ENCODE results near the gene ZNF526.
A peak's percentile ranks its signal among the peaks of the same experiment; 100 is the strongest.

Gene ZNF526

DNA sequence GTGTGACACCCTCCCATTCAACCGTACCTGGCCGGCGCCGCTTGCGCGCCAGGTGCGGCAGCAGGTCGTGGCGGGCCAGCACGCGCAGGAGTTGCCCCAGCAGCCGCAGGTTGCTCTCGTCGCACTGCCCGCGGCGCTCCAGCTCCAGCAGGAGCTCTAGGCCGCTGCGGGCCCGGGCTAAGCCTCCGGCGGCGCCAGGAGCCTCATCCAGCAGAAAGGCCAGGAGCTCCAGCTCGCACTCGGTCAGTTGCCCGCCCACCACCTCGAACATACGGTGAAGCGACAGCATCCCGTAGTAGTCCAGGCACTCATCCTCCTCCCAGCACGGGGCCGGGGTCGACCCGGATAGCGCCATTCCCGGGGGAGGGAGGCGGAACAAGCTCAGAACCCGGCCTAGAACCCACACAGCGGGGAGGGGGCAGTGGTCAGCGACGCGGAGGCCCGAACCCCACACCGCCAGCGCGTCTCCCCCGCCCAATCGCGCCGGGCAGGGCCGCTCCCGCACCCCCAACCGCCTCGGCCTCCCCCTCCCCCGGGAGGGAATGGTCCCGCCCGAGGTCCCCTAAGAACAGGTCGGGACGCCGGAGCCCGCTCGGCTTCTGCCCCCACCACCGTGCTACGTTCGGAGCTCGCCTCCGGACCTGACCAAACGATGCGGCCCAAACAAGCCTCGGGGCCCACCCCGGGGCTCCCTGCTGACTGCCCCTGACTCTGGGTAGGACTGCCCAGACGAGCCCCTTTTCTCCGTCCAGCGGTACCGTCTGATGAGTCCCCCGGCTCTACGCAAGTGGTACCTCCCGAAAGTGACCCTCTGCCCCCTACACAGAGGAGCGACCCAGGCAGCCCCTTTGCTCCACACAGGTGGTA is 3.2 kb upstream of the ZNF526 start:
- DNase-seq (ENCODE audit: insufficient read length, low spot score) (peak; percentile 54), FAIRE-seq (peak; percentile 56)
- TF ChIP-seq POLR2A (IDR thresholded peaks at IDR 0.05; ENCODE audit: low read depth, low read length) (no peak), POU2F2 (IDR thresholded peaks at IDR 0.05; ENCODE audit: low read depth, low read length) (no peak), PAX5 (IDR thresholded peaks at IDR 0.05; ENCODE audit: insufficient read depth, low read length, severe bottlenecking) (no peak), SPI1 (IDR thresholded peaks at IDR 0.05; ENCODE audit: low read depth, low read length) (no peak), TAF1 (IDR thresholded peaks at IDR 0.05; ENCODE audit: low read depth, low read length) (no peak), POLR2AphosphoS5 (IDR thresholded peaks at IDR 0.05; ENCODE audit: low read depth, low read length) (no peak)

DNA sequence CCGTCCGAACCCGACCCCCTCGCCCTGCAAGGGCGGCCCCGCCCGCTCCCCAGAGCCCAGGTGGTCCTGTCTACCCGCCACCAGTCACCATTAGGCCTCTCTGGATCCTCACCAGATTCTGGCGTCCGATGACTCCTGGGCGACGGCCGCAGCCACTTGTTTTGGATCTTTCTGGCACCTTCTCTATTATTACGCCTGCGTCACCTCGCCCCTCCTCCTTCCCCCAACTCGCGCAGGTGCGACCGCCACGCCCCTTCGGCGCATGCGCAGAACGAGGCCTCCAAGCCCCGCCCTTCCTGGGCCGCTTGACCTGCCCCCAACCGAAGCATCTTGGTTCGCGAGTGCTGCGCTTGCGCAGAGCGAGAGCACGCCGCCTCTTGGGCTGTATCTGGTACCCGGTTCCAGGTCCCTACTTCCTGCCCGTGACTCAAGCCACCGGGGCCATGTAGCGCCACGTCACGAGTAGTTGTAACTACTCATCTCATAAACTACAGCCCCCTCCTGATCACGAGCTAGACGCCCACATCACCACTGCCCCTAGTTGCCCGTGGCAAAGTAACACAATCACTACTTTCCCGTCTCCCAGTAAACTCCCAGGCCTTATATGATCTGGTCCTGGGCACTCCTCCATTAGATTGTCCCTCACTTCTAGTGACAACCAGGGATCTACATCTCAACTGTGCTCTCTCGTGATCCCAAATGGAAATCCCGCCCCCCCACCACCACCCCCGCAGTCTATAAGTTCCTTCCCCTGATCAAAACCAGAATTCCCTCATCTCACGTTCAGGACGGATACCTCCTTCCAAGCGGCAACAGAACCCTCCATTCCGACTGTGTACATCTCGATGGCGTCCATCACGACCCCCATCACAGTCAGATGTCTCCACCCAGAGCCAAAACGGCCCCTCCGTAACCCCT is 2.3 kb upstream of the ZNF526 start, which contains the start of gene DEDD2:
Gene DEDD2, minus strand, starts transcription at position 158 of the 918 bp plus-strand sequence. CDS start 670 bp downstream, outside the sequence.
- DNase-seq (ENCODE audit: insufficient read length, low spot score): peak; percentile 97
- TF ChIP-seq TAF1 (IDR thresholded peaks at IDR 0.05; ENCODE audit: low read depth, low read length) (no peak; the same call in 1 of the 2 replicates), SPI1 (IDR thresholded peaks at IDR 0.05; ENCODE audit: low read depth, low read length) (peak; percentile 45; the same call in 1 of the 2 replicates), POLR2AphosphoS5 (IDR thresholded peaks at IDR 0.05; ENCODE audit: low read depth, low read length) (peak; percentile 37; the same call in 1 of the 2 replicates), POU2F2 (IDR thresholded peaks at IDR 0.05; ENCODE audit: low read depth, low read length) (no peak), PAX5 (IDR thresholded peaks at IDR 0.05; ENCODE audit: insufficient read depth, low read length, severe bottlenecking) (no peak), POLR2A (IDR thresholded peaks at IDR 0.05; ENCODE audit: low read depth, low read length) (no peak)

DNA sequence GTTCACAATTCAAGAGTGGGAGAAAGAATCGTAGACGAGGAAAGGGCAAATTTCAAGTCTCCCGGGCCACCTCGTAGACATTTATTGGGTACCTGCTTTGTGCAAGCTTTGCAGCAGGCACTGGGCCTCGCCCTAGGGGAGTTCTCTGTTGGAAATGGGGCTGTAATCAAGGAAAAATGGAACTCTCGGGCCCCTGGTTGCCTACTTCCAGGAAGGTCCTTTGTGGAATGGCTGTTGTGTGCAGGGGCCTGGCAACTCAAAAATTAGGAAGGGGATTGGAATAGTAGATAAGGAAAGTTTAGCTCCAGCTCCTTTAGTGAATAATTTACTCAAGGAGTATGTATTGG is 612 bp downstream of the ZNF526 start:
- no peak for FAIRE-seq
- TF ChIP-seq SPI1 (IDR thresholded peaks at IDR 0.05; ENCODE audit: low read depth, low read length) (no peak), PAX5 (IDR thresholded peaks at IDR 0.05; ENCODE audit: insufficient read depth, low read length, severe bottlenecking) (no peak), POU2F2 (IDR thresholded peaks at IDR 0.05; ENCODE audit: low read depth, low read length) (no peak), POLR2AphosphoS5 (IDR thresholded peaks at IDR 0.05; ENCODE audit: low read depth, low read length) (no peak), POLR2A (IDR thresholded peaks at IDR 0.05; ENCODE audit: low read depth, low read length) (no peak), TAF1 (IDR thresholded peaks at IDR 0.05; ENCODE audit: low read depth, low read length) (no peak)
- no peak for DNase-seq (ENCODE audit: insufficient read length, low spot score)

More for the DNA sequence above, 2.3 kb upstream of the ZNF526 start, which contains the start of gene DEDD2:
- peak; percentile 98 for FAIRE-seq

DNA sequence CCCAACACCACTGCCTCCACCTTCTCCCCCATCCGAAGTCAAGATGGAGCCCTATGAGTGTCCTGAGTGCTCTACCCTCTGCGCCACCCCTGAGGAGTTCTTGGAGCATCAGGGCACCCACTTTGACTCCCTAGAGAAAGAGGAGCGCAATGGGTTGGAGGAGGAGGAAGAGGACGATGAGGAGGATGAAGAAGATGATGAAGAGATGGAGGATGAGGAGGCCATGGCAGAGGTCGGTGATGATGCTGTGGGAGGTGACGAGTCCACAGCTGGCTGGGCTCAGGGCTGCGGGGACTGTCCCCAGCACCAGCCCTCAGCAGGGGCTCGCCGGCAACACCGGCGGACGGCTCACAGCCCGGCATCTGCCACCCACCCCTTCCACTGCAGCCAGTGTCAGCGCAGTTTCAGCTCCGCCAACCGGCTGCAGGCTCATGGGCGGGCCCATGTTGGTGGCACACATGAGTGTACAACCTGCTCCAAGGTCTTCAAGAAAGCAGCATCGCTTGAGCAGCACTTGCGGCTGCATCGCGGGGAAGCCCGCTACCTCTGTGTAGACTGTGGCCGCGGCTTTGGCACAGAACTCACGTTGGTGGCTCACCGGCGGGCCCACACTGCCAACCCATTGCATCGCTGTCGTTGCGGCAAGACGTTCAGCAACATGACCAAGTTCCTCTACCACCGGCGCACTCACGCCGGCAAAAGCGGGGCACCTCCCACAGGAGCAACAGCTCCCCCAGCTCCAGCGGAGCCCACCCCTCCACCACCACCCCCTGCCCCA is 5.0 kb downstream of the ZNF526 start:
- FAIRE-seq (no peak), DNase-seq (ENCODE audit: insufficient read length, low spot score) (no peak)
- TF ChIP-seq SPI1 (IDR thresholded peaks at IDR 0.05; ENCODE audit: low read depth, low read length): no peak
- no peak for TF ChIP-seq POLR2A (IDR thresholded peaks at IDR 0.05; ENCODE audit: low read depth, low read length)
- TF ChIP-seq PAX5 (IDR thresholded peaks at IDR 0.05; ENCODE audit: insufficient read depth, low read length, severe bottlenecking): no peak
- TF ChIP-seq POLR2AphosphoS5 (IDR thresholded peaks at IDR 0.05; ENCODE audit: low read depth, low read length): no peak
- no peak for TF ChIP-seq POU2F2 (IDR thresholded peaks at IDR 0.05; ENCODE audit: low read depth, low read length)
- TF ChIP-seq TAF1 (IDR thresholded peaks at IDR 0.05; ENCODE audit: low read depth, low read length): no peak

DNA sequence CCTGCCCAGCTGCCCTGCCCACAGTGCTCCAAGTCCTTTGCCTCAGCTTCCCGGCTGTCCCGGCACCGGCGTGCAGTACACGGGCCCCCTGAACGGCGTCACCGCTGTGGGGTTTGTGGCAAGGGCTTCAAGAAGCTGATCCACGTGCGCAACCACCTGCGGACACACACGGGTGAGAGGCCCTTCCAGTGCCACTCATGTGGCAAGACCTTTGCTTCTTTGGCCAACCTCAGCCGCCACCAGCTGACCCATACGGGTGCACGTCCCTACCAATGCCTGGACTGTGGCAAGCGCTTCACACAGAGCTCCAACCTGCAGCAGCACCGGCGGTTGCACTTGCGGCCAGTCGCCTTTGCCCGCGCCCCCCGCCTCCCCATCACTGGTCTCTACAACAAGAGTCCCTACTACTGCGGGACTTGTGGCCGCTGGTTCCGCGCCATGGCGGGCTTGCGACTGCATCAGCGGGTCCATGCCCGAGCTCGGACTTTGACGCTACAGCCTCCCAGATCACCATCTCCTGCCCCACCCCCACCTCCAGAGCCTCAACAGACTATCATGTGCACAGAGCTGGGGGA is 5.7 kb downstream of the ZNF526 start:
- no peak for DNase-seq (ENCODE audit: insufficient read length, low spot score)
- FAIRE-seq: no peak
- TF ChIP-seq POLR2A (IDR thresholded peaks at IDR 0.05; ENCODE audit: low read depth, low read length) (no peak), POU2F2 (IDR thresholded peaks at IDR 0.05; ENCODE audit: low read depth, low read length) (no peak), POLR2AphosphoS5 (IDR thresholded peaks at IDR 0.05; ENCODE audit: low read depth, low read length) (no peak), PAX5 (IDR thresholded peaks at IDR 0.05; ENCODE audit: insufficient read depth, low read length, severe bottlenecking) (no peak), TAF1 (IDR thresholded peaks at IDR 0.05; ENCODE audit: low read depth, low read length) (no peak), SPI1 (IDR thresholded peaks at IDR 0.05; ENCODE audit: low read depth, low read length) (no peak)

DNA sequence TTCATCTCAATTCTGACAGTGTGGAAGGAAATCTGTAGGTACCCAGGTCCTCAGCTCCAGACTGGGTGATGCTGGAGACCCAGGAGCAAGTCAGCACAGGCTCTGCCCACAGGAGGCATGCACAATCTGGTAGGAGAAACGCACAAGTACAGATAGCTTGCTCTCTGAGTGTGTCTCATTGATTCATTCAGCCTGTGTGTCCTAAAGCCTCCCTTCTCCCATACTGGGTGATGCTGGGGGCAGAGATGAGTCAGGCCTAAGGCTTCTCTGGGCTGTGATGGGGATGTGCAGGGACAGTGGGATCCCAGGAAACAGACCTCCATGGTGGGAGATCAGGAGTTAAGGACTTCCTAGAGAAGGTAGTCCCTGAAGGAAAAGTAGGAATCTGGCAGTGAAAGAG is 6.8 kb downstream of the ZNF526 start:
- TF ChIP-seq POLR2AphosphoS5 (IDR thresholded peaks at IDR 0.05; ENCODE audit: low read depth, low read length) (no peak), SPI1 (IDR thresholded peaks at IDR 0.05; ENCODE audit: low read depth, low read length) (no peak), POLR2A (IDR thresholded peaks at IDR 0.05; ENCODE audit: low read depth, low read length) (no peak), TAF1 (IDR thresholded peaks at IDR 0.05; ENCODE audit: low read depth, low read length) (no peak), POU2F2 (IDR thresholded peaks at IDR 0.05; ENCODE audit: low read depth, low read length) (no peak), PAX5 (IDR thresholded peaks at IDR 0.05; ENCODE audit: insufficient read depth, low read length, severe bottlenecking) (no peak)
- FAIRE-seq (no peak), DNase-seq (ENCODE audit: insufficient read length, low spot score) (no peak)

DNA sequence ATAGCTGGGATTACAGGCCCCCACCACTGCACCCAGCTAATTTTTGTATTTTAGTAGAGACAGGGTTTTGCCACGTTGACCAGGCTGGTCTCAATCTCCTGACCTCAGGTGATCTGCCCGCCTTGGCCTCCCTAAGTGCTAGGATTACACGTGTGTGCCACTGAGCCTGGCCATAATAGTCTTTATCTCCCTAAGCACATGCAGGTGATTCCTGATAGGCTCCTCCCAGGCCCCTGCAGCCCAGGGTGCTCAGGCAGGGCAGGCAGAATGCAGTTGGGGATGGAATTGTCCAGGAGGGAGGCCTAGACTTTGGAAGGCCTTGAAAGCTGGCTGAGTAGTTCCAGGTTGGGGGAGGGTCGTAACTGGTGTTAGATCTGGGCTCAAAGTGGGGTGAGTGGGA is 8.5 kb downstream of the ZNF526 start:
- FAIRE-seq (no peak), DNase-seq (ENCODE audit: insufficient read length, low spot score) (no peak)
- TF ChIP-seq POLR2AphosphoS5 (IDR thresholded peaks at IDR 0.05; ENCODE audit: low read depth, low read length) (no peak), POU2F2 (IDR thresholded peaks at IDR 0.05; ENCODE audit: low read depth, low read length) (no peak), PAX5 (IDR thresholded peaks at IDR 0.05; ENCODE audit: insufficient read depth, low read length, severe bottlenecking) (no peak), TAF1 (IDR thresholded peaks at IDR 0.05; ENCODE audit: low read depth, low read length) (no peak), SPI1 (IDR thresholded peaks at IDR 0.05; ENCODE audit: low read depth, low read length) (no peak), POLR2A (IDR thresholded peaks at IDR 0.05; ENCODE audit: low read depth, low read length) (no peak)

DNA sequence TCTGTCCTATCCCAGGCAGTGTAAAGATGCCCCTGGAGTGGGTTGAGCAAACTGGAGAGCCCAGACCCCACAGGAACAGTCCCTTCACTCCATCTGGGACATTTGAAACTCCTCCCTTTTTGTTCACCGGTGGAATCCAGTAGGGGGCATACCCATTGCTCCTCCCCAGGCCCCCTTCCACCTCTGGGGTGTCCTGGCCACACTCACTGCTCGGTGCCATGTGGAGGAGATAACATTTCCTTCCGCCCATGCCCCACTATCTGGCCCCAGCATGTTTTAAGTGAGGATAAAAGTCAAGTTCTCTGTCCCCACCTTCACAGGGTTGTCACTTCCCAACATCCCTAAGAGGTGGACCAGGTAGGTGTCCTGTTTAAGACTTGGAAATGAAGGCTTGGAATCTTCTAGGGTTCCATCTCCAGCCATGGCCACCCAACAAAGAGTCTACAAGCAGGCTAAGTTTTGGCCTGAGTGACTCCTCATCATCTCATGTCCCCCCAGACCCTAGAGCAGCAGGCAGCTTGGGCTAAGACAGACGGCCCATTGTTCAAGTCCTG is 9.3 kb downstream of the ZNF526 start:
- TF ChIP-seq TAF1 (IDR thresholded peaks at IDR 0.05; ENCODE audit: low read depth, low read length): no peak
- TF ChIP-seq PAX5 (IDR thresholded peaks at IDR 0.05; ENCODE audit: insufficient read depth, low read length, severe bottlenecking): no peak
- peak; percentile 40; the same call in 1 of the 2 replicates for TF ChIP-seq POLR2A (IDR thresholded peaks at IDR 0.05; ENCODE audit: low read depth, low read length)
- TF ChIP-seq POLR2AphosphoS5 (IDR thresholded peaks at IDR 0.05; ENCODE audit: low read depth, low read length): no peak
- DNase-seq (ENCODE audit: insufficient read length, low spot score) (no peak), FAIRE-seq (no peak)
